Stimulated activated naive CD4-positive, alpha-beta T cell treated with Interleukin-2 at 50 U/mL for 16 hours (primary cell): Measurements from ENCODE around the gene MRNIP.

Experiments used
- DNase-seq: peaks from one replicate; lab custom pipeline; 2025; lab: John Stamatoyannopoulos, UW

Gene MRNIP, protein sequence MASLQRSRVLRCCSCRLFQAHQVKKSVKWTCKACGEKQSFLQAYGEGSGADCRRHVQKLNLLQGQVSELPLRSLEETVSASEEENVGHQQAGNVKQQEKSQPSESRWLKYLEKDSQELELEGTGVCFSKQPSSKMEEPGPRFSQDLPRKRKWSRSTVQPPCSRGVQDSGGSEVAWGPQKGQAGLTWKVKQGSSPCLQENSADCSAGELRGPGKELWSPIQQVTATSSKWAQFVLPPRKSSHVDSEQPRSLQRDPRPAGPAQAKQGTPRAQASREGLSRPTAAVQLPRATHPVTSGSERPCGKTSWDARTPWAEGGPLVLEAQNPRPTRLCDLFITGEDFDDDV

DNA sequence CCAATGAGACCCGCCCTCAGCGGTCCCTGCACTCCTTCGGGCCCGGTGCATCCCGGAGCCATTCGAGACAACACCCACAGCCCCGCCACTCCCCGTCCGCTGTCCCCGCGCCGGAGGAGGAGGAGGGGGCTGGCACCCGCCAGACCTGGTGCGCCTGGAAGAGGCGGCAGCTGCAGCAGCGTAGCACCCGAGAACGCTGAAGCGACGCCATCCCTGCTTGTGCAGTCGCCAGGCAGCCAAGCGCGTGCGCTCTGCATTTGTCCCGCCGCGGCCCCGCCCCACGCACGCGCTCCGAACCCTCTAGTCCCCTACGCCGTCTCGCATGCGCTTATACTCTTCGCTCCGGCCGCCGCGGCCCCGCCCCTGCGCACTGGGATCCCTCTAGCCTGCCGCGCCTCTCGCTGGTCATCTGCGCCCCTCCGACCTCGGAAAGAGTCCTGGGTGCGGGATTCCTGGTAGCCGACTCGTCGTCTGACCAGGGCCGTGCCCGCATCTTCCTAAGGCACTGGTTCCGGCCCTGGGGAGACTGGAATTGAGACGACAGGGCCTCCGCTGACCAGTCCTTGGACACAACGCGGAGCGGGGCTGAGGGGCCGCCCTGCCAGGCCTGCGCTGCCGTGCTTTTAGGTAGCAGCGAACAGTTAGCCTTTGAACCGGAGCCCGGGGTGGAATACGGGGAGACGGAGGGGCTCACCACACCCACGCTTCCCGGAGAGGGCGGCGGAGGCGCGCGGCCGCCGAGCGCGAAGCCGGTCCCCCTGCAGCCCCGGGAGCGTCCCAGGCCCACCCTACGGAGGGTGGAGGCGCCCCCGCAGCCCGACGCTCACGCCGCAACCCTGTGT lies at the start of gene MRNIP:
TSS of gene MRNIP (minus strand) at position 232 of the 842 bp plus-strand sequence. CDS start at position 211, 21 bp downstream.
- DNase-seq: peak; percentile 92

DNA sequence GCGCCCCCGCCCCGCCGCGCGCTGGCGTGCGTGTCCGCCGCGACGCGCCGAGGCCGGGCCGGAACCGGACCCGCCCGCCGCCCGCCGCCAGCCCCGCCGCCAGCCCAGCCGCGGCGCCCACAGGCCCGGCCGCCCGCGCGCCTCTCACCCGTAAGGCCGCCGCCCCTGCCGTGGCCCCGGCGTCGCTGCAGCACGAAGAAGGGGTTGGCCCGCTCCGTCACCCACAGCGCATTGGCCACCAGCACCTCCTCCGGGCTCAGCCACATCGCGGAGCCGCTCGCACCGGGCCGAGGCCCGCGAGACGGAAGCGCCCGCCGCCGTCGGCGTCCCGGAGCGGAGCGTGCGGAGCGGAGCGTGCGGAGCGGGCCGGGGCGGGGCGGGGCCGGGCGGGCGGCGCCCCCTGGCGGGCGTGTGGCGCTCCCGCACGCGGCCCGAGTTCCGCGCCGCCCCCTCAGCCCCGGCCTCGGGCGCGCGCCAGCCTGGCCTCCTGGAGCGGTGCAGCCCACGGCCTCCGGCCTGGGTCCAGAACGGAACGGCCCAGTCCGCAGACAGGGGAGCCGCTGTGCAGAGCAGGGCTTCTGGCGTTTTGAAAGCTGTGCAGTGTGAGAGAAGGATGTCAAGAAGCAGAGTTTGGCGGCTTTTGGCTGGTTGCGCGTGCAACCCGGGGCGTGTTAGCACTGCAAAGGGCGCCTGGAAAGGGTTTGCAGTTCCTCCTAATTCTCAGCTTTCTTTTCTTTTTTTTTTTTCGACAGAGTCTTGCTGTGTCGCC lies 49.1 kb upstream of the MRNIP start, which contains the start of gene TBC1D9B:
TSS of gene TBC1D9B (minus strand) at position 342 of the 769 bp plus-strand sequence. CDS start at position 266, 76 bp downstream.
- DNase-seq: peak; percentile 60

DNA sequence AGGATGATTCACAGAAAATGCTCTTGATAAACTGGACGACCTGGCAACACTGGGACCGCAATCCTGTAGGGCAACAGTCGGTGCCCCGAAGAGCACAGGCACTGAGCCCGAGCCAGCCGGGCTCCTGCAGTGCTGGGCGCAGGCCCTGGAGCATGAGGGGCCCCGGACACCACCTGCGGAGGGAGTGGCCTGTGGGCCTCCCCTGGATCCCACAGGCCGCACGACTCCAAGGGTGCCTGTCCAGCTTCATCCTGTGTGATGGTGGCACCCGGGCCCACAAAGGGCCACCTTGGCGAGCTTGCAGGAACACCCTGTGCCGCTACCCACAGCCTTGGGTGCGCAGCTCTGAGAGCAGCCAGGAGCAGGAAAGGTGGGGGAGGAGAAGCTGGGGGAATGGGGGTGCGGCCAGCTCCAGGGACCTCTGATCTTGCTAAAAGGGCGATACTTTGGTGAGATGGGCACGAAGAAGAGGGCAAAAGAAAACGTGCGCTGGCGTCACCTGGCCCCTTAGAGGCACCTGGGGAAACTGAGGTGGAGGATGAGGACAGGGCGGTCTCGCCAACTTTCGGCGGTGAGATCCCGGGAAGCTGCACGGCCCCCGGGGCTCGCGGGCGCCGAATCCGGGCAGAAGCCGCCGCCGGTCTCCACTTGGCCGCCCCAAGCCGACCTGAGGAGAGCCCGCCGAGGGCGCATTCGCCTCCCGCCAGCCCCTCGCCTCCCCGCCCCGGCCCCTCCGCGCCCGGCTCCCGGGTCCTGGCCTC lies 48.4 kb upstream of the MRNIP start:
- DNase-seq: no peak

DNA sequence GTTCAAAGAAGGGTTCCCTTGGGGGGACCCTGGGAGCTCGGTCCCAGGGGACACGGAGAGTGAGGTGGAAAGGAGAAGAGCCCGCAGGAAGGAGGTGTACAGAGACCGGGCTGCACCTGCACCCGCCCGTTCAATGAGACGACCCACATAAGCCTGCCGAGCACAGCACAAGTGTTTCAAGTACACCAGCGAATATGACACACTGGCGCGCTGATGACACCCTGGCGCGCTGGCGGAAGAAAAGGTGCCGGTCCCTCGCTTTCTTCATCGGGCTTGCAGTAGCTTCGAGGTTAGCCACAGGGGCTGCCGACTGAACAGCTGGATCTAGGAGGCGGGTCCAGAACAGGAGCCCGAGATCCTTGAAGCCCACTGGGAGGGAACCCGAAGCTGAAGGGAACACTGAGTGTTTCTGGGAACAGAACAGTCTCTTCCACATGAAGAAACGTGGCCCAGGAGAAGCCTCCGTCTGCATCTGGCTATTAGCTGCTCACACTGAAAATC lies 47.7 kb upstream of the MRNIP start:
- DNase-seq: no peak

DNA sequence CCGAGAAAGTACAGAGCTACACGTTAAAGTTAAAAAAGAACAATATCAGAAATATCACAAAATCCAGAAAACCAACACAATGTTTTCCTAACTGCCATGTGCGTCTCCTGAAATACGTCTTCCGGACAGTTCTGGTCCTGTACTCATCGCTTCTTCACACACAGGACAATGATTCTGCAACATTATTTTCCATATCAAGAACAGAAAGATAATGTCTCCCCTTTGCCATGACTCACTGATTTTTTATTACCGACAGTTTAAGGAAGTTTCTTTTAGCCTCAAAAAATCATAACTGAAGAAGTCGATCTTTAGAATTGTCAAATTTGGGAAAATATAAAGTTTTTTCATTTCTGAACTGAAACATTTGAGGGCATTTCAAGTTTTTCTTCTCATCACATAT lies 46.5 kb upstream of the MRNIP start:
- DNase-seq: no peak

DNA sequence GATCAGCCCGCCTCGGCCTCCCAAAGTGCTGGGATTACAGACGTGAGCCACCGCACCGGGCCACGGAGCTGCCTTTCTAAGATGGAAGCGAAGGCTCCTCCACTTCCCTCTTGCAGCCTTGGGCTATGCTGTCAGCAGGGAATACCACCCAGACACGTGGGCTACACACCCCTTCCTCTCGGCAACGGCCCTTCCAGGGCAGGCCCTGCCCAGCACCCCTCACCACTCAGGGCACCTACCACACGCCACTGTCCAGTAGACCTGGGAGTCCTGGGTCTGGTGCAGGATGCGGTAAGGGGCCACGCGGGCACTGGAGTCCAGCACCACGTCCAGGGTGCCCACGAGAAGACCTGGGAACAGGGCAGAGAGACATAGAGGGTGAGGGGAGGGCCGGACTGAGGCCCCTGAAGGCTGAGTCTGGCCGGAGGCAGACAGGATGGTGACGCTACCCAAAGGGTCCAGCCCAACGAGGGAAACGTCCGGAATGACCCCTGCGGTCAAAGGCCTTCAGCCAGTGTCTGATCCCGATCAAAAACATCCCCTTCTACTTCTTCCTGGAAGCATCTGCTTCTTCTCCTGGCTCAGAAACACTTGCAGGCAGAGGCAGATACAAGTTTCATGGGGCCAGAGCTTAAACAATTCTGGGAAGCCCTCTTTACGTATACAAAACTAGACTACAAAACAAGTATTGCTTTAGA lies 46.0 kb upstream of the MRNIP start:
- DNase-seq: no peak

DNA sequence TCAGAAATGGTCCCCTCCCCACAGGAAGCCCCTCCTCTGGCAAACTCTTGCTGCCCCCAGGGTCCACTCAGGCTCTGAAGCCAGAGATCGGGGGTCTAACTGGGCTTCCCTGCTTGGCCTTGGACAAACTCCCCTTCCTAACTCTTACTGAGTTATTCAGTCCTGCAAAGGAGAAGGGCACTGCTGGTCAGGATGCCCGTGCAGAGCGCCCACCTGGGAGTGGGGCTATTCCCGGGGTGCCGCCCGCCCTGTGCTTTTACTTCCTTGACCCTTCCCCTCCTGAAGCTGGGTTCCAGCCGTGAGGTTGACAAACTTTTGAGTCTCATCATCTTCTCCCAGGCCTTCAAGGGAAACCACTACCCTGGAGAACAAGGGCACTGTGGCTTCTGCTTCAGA lies 44.1 kb upstream of the MRNIP start:
- DNase-seq: no peak

DNA sequence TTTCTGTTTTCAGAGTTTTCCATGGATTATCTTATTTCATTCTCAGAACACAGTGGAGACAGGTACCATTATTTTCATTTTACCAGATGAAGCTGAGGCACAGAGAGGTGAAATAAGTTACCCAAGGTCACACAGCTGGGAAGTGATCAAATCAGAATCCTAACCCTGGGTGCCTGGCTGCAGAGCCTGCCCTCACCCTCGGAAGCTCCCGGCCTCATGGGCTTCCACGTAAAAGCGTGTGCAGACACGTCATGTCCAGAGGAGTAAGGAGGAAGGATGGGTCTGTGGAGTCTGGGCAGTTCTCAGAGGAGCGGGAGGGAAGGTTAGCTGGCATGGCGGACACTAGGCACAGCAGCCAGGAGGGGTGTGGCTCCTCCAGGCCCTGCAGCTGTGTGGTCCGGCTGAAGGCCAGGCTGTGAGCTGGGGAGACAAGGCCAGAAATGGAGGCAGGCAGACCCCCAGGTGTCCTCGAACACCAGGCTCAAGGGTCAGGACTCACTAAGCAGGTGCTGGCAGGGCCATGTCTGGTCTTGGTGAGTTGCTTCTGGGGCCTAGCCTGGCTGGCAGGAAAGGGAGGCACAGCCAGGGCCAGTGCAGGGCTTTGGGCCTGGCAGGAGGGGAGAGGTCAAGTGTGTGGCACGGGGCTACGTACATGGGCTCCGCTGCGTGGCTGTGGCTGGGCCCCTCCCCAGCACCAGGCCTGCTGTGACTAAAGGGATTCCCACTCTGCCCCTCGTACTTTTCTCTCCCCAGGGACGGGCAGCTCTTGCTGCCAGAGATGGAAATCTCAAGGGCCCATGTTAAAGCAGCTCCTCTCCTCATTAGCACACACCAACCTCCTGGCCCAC lies 43.5 kb upstream of the MRNIP start:
- no peak for DNase-seq

DNA sequence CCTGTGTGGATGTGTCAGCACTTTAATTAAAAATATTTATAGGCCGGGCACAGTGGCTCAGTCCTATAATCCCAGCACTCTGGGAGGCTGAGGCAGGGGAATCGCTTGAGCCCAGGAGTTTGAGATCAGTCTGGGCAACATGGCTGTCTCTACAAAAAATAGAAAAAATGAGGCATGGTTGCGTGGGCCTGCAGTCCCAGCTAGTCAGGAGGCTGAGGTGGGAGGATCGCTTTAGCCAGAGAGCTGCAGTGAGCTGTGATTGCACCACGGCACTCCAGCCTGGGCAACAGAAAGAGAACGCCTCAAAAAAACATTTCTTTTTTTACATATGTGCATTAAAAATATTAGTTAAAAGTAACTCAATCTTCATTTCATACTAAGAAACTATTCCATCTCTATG lies 42.8 kb upstream of the MRNIP start:
- DNase-seq: no peak

DNA sequence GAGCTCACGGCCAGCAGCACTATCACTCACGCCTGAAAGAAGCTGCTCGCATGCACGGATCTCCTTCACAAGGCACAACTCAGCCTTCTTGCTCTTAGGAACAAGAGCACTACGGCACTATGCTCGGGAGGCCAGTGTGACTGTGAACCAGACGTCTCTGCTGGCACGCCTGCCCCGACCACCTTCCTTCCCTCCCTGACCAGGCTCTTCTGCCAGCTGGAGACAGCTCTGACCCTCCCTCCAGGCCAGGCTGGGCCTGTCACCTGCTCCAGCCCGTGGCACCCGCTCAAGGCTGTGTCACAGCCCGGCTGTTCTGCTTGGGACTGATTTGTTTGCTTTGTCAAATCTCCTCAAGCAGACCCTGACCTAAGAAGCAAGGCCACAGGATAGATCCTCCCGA lies 42.1 kb upstream of the MRNIP start:
- no peak for DNase-seq

DNA sequence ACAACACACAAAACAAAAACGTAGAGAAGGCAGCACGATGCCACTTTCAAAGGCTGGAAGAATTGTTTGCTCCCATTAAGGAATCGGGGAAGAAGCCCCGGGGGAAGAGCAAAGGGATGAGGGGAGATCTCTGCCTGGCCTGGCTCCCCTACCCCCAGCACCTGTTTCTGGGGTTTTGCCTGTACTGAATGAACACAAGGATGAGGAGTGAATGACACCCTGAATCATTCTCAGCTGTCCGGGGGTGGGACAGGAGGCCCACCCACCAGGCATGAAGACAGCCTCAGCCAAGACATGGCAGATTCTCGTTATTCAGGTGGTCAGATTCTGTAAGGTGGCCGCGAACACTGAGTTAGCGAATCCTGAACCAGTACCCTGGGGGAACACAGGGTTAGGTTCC lies 41.6 kb upstream of the MRNIP start:
- no peak for DNase-seq

DNA sequence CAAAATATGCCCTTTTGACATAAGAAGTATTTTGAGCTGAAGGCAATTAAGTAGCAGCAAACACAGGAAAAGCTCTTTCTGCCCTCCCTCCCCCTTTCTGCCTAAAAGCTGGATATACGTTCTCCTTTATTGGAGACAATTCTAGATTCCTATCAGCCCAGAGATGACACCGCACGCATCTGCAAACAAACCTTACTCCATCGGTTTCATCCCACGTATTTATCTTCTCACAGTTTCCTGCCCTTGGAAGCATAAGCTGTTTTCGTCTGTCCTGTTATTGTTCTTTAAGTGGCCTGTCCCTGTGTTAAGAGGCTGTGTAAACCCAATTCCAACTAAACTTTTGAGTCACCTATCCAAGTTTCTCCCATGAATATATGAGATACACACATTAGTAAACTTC lies 37.2 kb upstream of the MRNIP start:
- DNase-seq: no peak

DNA sequence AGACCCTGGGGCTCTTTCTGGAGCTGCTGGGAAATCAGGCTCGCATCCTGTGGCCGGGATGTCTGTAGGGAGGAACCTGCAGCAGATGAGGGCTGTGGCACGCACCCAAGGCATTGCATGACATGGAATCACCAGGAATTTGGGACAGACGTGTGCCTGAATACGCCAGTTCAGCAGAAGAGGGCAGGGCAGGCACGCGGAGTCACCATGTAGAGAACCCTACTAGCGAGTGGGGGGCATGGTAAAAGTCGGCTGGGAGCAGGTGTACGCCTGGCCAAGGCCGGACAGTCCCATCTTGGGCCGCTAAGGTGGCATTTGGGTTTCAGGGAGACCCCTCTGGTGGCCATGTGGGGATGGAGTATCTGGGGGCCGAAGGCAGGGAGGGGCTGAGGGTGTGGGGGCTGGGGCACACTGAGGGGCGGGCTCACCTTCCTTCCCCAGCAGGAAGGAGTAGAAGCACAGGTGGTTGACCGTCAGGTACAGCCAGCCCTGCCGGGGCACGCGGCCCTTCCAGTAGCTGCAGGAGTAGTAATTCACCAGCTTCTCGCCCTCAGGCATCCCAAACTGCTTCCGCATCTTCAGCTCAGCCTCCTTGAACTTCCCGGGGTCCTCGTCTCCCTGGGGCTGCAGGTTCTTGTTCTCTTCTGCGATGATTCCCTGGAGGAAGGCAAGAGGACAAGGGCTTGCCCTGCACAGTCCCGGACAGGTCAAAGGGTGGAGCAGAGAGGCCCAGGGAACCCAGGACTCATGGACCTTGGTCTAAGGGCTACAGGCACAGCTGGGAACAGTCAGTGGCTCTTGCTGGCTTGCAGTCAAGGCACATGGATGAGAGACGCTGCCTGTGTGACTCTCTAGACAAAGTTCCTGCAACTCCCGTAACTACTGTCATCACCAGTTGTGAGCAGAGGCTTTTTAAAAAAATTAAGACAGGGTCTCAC lies 35.6 kb upstream of the MRNIP start:
- no peak for DNase-seq

DNA sequence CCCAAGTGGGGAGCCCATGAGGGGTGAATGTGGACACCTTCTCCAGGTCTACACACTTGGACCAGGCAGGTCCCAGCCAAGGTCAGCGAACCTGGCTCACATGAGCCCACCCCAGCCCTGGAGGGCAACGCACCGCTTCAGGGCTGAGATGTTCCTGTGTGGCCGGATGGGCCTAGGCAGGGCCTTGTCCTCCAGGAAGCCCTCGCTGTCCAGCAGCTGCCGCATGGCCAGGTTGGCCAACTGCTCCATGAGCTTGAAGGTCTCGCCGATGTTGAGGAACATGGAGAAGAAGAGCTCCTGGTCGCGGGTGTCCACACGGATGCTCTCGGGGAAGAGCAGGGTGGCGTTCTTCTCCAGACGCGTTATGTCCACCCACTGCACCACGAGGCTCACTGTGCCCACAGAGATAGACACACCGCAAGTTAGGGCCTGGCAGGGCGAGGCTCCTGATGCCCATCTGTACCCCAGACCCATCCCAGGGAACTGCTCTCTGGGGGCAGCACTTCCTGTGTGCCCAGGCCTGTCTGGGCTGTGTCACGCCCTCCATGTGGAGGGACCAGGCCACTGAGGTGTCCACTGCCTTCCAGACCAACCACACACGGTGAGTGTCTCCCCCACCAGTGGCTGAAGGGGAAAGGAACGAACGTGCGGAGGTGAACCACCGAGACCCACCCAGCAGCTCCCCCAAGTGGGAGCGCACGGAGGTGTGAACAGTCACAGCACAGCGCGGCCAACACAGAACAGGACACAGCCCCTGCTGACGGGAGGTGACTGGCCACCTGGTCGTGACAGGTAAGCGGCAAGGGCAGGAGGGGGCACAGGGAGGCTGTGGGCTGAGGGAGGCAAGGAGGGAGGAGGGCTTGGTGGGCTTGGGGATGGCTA lies 34.7 kb upstream of the MRNIP start:
- no peak for DNase-seq

DNA sequence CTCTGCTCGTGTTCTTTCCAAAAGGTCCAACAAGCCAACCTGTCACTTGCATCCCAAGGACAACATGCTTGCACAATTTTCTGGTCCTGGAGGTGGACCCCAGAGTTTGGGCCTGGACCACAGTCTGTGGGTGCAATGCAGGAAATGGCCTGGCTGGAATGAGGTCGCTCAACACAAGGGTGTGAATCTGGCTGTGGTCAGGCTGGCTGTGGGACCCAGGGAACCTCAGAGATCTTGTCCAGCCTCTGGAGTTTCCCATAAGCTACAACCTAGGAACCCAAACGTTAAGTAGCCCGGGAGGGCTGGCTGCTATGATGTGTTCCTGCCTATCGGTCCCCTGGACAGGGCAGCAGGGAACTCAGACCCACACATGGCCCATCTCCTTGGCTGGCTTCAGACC lies 33.6 kb upstream of the MRNIP start:
- DNase-seq: no peak

DNA sequence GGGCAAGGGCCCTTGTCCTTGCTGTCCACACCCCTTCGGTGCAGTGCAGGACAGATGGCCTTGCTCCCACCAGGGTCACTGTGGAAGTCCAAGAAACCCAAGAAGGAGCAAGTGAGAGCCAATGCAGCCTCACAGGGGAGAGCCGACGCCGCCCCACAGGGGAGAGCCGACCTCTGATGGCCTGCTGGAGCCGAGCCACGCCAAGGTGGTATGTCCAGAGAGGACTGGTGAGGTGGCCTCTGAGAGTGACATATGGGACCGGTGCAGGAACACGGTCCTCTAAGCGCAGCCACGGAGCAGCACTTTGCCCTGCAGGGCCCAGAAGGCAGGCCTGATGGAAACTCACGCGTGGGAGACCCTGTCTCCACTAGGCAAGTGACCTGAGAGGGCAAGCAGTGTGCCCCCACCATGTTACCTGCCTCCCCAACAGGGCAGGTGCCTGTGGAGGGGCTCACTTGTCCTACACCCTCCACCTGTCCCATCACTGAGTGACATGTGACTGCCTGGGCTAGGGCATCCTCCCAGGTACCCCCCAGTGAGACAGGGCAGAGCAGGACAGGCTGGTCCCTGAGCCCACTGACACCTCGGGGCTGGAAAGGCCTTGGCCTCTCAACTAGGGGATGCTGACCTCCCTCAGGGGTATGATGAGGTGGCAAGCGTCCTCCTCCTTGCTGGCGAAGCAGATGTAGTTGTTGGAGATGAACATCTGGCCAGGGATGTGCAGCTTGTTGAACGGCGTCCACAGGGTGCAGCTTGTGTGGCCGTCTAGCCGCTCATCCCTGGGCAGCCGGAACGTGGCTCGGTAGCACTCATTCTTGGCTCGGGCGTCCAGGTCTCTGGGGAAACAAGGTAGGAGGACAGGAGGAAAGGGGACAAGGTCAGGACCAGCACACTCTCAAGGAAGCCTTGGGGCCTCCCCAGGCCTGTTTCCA lies 32.4 kb upstream of the MRNIP start:
- DNase-seq: no peak

DNA sequence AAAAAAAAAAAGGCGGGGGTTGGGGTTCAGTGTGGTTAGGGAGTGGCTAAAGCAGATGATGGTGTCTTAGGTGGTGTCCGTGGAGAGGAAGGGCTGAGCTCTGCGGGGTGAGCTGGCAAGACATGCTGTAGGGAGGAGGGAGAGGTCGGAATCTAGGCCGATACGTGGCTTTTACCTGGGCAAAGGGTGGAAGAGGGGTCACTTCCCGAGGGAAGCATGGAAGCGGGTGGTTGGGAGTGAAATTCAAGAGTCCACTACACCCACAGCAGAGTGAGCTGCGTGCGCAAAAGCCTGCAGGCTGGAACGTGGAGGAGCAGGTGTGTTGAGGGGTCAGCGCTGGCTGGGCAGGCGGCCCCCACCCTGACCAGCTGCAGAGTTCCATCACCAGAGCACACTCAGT lies 31.3 kb upstream of the MRNIP start:
- no peak for DNase-seq
